Upper lobe of left lung (tissue), 4 donors: ENCODE data around the gene RAD21L1.

ENCODE experiments used
- CTCF ChIP-seq, 6 experiments: fragments of 450-650 bp in 4 of 6; fragments of 200-600 bp in 2 of 6; sonication (generic) in 2 of 6; IDR thresholded peaks; one replicate each; pipeline ENCODE4 v1.5.1; 2016 to 2019; ENCODE audit warnings: antibody characterized with exemption in 6 of 6
- EP300 ChIP-seq, 4 donors: sonication (generic); formaldehyde crosslinking; IDR thresholded peaks; one replicate each; pipeline ENCODE4 v1.5.1; 2017; ENCODE audit warnings: antibody characterized with exemption in 4 of 4, control low read depth in 2 of 4
- POLR2AphosphoS5 ChIP-seq, 2 donors: sonication (generic); formaldehyde crosslinking; IDR thresholded peaks; one replicate each; pipeline ENCODE4 v1.5.1; 2017; ENCODE audit warnings: antibody characterized with exemption in 2 of 2

- TF ChIP-seq CTCF (IDR thresholded peaks at IDR 0.05) (no peak), EP300 (IDR thresholded peaks at IDR 0.05) (no peak), POLR2AphosphoS5 (IDR thresholded peaks at IDR 0.05) (no peak)
Measured at GRCh38 chr20:1277529-1278322, 51.9 kb downstream of the RAD21L1 start.
